GM12891 (cell line): ENCODE measurements around the gene IL1RAPL1.

Experiments used
- PAX5 ChIP-seq: IDR thresholded peaks from 2 replicates; pipeline ENCODE4 v1.6.1; 2011; ENCODE audit warnings: low read length, moderate library complexity, mild to moderate bottlenecking; ENCODE audit not compliant: insufficient read depth, severe bottlenecking
- POLR2A ChIP-seq: IDR thresholded peaks from 2 replicates; pipeline ENCODE4 v1.6.1; 2011; ENCODE audit warnings: low read depth, low read length, control low read depth
- POLR2AphosphoS5 ChIP-seq: IDR thresholded peaks from 2 replicates; pipeline ENCODE4 v1.6.1; 2011; ENCODE audit warnings: low read depth, low read length, control low read depth
- POU2F2 ChIP-seq: IDR thresholded peaks from 2 replicates; pipeline ENCODE4 v1.6.1; 2011; ENCODE audit warnings: low read depth, mild to moderate bottlenecking, control low read depth, low read length, moderate library complexity
- SPI1 ChIP-seq: IDR thresholded peaks from 2 replicates; pipeline ENCODE4 v1.6.1; 2011; ENCODE audit warnings: low read depth, low read length, control low read depth
- TAF1 ChIP-seq: IDR thresholded peaks from 2 replicates; pipeline ENCODE4 v1.6.1; 2011; ENCODE audit warnings: low read depth, low read length, control low read depth

DNA sequence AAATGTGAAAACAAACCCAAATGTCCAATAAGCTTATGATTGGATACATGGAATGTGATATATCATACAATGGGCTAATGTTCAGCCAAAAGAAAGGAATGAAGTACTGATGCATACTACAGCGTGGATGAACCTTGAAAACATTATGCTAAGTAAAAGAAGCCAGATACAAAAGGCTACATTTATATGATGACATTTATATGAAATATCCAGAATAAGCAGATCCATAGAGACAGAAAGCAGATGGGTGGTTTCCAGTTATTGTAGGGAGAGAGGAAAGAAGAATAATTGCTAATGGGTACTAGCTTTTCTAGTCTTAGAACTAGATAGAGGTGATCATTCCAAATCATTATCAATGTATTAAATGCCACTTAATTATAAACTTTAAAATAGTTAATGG, 801.3 kb downstream of the IL1RAPL1 start:
- no peak for TF ChIP-seq POLR2A
- no peak for TF ChIP-seq POLR2AphosphoS5
- TF ChIP-seq TAF1: no peak
- TF ChIP-seq SPI1: no peak
- TF ChIP-seq POU2F2: no peak
- TF ChIP-seq PAX5: no peak
